GM13977 (cell line): ENCODE measurements around the gene L1CAM.

Experiments used
- DNase-seq: peaks from one replicate; pipeline ENCODE4 v3.0.0; 2012; ENCODE audit warnings: low spot score
- CTCF ChIP-seq: IDR thresholded peaks from 2 replicates; pipeline ENCODE4 v1.5.1; 2012; ENCODE audit warnings: mild to moderate bottlenecking, control low read depth; ENCODE audit not compliant: insufficient read depth; ENCODE audit errors: extremely low read depth, missing control alignments
- in situ Hi-C: fragments of 300-500 bp; cut with MboI; formaldehyde crosslinking; loops from one replicate; pipeline ENCODE4 v1.12.0; 2022; ENCODE audit warnings: low sequenced_read_pairs, low pct_unique_long_range_greater_than_20kb, mixed read lengths, inconsistent platforms; ENCODE audit not compliant: unreplicated experiment

The L1CAM gene

DNA sequence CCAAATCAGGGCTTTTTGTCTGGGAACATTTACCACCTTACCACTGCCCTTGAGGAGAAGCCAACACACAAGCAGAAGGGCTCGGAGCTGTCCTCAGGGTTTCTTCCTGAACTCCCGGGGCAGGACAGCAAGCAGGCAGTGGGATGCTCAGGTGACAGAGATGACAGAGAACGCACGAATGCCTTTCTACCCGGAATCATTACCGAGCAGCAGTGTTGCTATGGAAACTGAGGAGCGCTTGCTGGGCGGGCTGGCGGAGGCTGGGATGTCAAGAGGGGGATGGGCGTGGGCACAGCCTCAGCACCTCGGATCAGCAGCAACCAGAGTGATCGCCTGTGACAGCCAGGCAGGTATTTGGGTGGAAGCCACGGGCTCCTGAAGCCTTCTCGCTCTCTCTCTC lies 73.8 kb downstream of the L1CAM start:
- in situ Hi-C loops, result no loop called here
- TF ChIP-seq CTCF, result no peak
- no peak for DNase-seq
